Stimulated activated CD8-positive, alpha-beta memory T cell treated with anti-CD3 and anti-CD28 coated beads, Interleukin-12 subunit alpha, Interleukin-12 subunit beta, amount 100 ng/mL, for 24 hours (primary cell): Measurements from ENCODE around the gene EFNA1.
"Not testable (repeated sequence)": the region's sequence is repeated elsewhere in the genome, so short reads cannot be mapped to it uniquely, and the experiment has no call there.

Experiments used
- DNase-seq: peaks from one replicate; pipeline ENCODE4 v3.0.0-alpha.2; 2020; ENCODE audit errors: extremely low read depth

EFNA1 gene

GRCh38 chr1:155145491-155145890 is 17.8 kb downstream of the EFNA1 start:
- DNase-seq: no peak

DNA sequence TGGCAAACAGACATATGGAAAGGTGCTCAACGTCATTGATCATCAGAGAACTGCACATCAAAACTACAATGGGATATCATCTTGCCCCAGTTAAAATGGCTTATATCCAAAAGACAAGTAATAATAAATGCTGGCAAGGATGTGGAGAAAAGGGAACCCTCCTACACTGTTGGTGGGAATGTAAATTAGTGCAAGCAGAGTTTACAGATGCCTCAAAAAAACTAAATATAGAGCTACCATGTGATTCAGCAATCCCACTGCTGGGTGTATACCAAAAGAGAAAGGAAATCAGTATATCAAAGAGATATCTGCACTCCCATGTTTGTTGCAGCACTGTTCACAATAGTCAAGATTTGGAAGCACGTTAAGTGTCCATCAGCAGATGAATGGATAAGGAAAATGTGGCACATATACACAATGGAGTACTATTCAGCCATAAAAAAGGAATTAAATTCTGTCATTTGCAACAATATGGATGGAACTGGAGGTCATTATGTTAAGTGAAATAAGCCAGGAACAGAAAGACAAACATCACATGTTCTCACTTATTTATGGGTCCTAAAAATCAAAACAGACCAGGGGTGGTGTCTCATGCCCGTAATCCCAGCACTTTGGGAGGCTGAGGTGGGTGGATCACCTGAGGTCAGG is 28.4 kb downstream of the EFNA1 start:
- not testable (repeated sequence) for DNase-seq

DNA sequence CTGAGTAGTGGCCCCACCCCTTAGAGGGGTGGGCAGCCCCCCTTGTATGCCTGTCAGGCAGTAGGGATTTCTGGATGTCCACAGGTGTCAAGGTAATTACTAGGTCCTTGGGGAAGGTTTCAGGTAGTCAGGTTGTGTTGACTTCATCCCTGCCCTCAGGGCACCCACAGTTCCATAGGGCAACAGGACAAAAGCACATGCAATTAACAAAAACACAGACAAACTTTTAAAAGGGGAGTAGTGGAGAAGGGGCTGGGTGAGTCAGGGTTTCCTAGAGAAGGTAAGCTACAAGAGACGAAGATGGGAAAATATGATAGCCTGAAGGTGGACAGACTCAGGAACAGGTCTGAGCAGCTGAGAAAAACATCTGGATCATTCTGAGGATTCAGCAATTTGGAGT is 31.3 kb downstream of the EFNA1 start:
- no peak for DNase-seq

DNA sequence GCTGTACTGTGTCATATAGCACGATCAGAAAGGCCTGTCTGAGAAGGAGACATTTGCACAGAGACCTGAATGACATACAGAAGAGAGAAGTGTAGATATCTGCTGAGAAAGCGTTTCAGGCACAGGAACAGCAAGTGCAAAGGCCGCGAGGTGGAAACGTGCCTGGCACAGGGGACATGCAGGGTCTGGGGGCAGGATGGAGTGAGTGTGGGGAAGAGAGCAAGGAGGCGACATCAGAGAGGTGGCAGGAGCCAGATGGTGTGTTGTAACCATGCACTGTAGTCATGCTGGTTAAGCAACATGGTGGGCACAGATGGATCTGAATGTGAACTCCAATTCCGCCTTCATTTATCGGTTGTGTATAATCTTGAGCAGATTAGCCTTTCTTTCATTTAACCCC is 32.5 kb downstream of the EFNA1 start:
- no peak for DNase-seq

DNA sequence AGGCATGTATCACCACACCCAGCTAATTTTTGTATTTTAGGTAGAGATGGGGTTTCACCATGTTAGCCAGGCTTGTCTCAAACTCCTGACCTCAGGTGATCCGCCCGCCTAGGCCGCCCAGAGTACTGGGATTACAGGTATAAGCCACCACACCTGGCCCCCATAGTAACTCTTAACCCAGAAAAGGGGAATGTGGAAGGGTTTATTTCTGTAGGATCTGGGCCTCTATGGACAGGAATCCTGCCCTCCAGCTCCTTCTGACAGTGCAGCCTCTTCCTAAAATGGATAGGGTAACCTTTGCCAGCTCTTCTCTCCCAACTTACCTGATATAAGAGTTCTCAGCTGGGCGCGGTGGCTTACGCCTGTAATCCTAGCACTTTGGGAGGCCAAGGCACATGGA is 35.0 kb downstream of the EFNA1 start:
- not testable (repeated sequence) for DNase-seq

- not testable (repeated sequence) for DNase-seq
Measured at GRCh38 chr1:155163785-155164184, 36.1 kb downstream of the EFNA1 start.

- DNase-seq: not testable (repeated sequence)
Measured at GRCh38 chr1:155164625-155165024, 36.9 kb downstream of the EFNA1 start.

DNA sequence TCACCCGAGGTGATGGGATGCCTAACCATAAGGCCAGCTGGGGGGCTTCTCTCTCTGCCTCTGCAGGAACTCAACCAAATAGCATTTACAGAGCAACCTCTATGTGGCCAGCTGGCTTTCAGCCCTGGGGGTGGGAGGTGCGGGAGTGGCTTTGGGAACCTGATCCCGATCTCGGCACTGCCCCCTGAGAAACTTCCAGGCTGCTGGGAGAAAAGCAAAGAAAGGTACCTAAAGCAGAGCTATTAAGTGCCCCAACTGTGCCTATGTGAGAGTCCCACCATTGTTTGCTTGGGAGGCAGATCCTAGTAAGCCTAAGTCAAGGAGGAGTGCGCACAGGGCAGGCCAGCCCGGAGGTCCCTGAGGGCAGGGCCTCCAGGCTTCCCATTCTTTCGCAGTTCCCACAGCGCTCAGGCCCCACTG is 38.4 kb downstream of the EFNA1 start:
- no peak for DNase-seq

DNA sequence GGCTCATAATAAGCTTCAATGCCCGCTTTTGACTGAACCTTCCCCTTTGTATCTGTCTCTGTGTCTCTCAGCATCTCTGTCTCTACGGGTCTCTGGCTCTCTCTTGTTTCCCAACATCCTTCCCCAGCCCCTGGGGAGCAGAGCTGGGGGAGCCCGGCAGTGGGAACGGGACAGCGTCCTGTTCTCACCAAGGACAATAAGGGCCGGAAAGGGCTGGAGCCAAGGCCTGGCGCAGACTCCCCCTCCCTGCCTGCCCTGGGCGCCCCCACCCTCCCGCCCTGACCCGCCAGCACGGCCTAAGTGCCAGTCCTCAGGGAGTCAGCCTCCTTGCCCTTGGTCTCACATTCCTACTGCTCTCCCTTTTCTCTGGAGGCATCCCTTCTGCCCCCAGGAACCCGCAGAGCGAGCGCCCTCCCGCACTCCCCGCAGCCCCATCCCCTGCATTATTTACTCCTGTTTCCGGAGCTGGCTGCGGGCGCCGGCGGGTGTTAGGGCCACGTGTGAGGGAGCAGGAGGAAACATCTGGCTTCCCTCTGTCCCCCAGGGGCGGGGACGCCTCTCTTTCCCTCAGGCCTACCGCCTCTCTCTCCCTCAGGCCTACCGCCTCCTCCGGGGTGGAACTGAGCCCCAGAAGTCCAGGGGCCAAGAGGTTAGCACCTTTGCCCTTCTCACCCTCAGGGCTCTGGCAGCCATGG is 38.9 kb downstream of the EFNA1 start:
- DNase-seq: no peak

DNA sequence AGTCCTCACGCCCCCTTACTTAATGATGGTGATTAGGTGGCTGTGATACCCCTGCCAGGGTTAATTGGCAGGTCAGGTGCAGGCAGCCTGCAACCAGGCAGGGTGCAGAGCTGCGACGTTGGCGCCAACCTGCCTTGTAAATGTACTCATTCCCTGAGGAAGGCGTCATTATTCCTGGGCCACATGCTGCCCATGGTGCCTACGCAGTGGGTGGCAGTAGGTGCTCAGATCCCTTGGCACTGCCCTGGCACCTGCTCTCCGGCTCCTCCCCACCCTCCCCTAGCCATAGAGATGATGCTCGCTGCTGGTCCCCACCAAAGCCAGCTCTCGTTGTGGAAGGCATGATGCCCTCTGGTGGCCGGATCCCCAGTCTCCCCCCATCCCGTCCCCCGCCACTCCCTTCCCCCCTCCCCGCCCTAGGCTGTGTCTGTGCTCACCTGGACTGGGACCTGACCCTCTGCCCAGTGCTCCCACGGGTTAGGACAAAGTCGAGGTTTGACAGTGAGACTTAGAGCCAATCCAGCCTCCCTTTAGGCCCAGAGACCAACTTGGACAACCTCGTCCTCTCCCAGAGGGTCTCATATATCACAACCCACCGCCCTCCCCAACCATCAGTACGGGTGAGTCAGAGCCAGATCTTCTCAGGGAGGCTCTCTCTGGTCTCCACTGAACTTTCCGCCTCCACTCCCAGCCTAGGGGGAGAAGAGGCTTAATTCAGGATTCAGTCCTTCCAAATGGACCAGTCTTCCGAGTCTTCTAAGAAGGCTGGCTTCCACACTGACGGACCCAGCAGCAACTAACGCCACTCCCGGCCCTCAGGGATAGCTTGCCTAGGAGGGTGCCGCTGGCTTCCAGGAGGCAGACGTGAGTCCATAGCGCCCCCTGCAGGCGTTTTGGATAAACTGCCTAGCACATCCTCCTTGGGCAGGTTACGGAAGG is 39.8 kb downstream of the EFNA1 start:
- DNase-seq: peak; percentile 54

GRCh38 chr1:155168105-155168445 is 40.4 kb downstream of the EFNA1 start:
- not testable (repeated sequence) for DNase-seq

- DNase-seq: no peak
Measured at GRCh38 chr1:155168456-155169210, 41.0 kb downstream of the EFNA1 start.

DNA sequence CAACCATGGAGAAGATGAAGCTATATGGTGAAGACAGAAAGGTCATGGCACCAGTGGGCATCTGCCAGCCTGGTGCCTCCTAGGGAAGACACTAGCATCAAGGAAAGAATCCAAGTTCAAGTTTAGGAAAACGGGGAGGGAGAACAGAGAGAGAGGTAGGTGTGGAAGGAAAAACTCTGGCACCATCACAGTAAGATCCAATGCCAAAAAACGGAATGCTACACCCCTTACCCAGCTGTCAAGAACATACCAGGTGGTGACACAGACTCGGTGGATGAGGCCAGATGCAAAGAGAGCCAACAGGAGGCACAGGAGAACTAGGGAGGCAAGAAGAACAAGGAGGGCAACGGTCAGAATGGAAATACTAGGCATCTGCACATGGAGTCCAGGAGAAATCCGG is 41.9 kb downstream of the EFNA1 start:
- no peak for DNase-seq

GRCh38 chr1:155170101-155170785 is 42.6 kb downstream of the EFNA1 start:
- DNase-seq: no peak

- DNase-seq: no peak
Measured at GRCh38 chr1:155170806-155171205, 43.1 kb downstream of the EFNA1 start.

- no peak for DNase-seq
Measured at GRCh38 chr1:155171836-155172731, 44.4 kb downstream of the EFNA1 start.

DNA sequence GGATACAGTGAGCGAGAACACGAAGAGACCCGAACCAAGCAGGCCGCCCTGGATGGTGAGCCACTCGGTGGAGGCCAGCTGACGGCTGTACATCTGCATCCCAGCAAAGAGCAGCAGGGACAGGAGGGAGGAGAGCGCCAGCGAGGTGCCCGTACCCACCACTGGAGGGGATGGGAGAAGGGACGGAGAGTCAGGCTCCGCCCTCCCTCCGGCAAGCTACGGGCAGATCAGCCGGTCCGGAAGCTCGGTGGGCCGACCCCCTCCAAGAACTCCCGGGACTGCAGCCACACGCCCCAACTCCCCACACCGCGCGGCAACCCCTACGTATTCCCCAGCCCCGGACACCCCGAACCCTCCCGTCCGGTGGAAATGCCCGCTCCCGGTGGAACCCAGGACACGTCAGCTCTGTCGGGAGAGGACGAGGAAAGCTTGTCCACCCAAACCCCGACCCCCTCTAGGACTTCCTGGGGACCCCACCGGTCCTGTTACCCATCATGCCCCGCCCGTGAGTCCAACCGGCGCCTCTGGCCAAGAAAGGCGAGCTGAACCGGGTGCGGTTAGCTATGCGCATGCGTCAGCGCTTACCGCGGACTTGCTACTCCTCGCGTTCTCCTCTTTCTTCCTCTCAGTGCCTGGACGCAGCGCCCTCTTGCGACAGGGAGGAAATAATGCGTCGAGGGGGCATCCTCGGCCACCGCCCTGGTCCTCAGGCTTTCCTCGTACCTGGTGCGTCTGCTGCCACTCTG is 45.2 kb downstream of the EFNA1 start, which contains the start of gene KRTCAP2:
KRTCAP2 (minus strand) TSS at position 573 of the 746 bp plus-strand sequence; CDS start at position 493, 80 bp downstream.
- peak; percentile 87 for DNase-seq

- DNase-seq: no peak
Measured at GRCh38 chr1:155173478-155174323, 46.0 kb downstream of the EFNA1 start, which contains the start of gene TRIM46. Gene TRIM46, plus strand, starts transcription at chr1:155173849. Its CDS starts 118 bp downstream, at chr1:155173967.
